Measurements from ENCODE around the gene CLIC2. TPM values are rescaled to one million over a fixed set of nuclear protein-coding genes. Genes with fewer than 3 reads are reported as not detected.
"Not testable (repeated sequence)": the region's sequence is repeated elsewhere in the genome, so short reads cannot be mapped to it uniquely, and the experiment has no call there.

CLIC2 gene
- not detected in 2 replicates for total RNA-seq (2014; rRNA removed; shearing (Covaris generic))
- not detected in 2 replicates for total RNA-seq (2022)
- Bru-seq, nascent RNA = percentile 13 among the genes with signal in this experiment
- BruChase-seq, experiment 1, labeled RNA remaining after a 6-hour chase = percentile 12 among the genes with signal in this experiment
- percentile 17 among the genes with signal in this experiment for BruChase-seq, experiment 2, labeled RNA remaining after a 2-hour chase
- long read RNA-seq = 0 reads

- intact Hi-C loops (cut with micrococcal nuclease; ENCODE audit: unreplicated experiment) = no loop called here
- ChIA-PET CTCF (ENCODE audit: unreplicated experiment) (no interaction called here), POLR2A (no interaction called here)
- no peak for TF ChIP-seq CTCF (conservative IDR thresholded peaks at IDR 0.05; ENCODE audit: low read length)
- TF ChIP-seq EZH2phosphoT487 (IDR thresholded peaks at IDR 0.05; ENCODE audit: borderline replicate concordance, low read depth, low read length) = no peak
- Histone ChIP-seq H3K4me3 (ENCODE audit: low read depth, low read length, poor library complexity, severe bottlenecking) (no peak within 1 kb of the TSS), H3K79me2 (ENCODE audit: insufficient read depth, low read depth, low read length) (no peaks in the 10 kb centered on the region), H3K4me2 (ENCODE audit: low read length) (no peak within 1 kb of the TSS), H3K9me3 (ENCODE audit: low read length) (no peaks in the 10 kb centered on the region), H3K9me2 (ENCODE audit: insufficient read depth, low read length) (no peaks in the 10 kb centered on the region), H3K27ac (ENCODE audit: low read depth, low read length, poor library complexity, severe bottlenecking) (no peak within 1 kb of the TSS), H3K36me3 (ENCODE audit: insufficient read depth, low read length) (no peaks in the 10 kb centered on the region), H2AFZ (ENCODE audit: low read length) (no peak within 1 kb of the TSS), H4K20me1 (ENCODE audit: insufficient read depth, low read length) (no peaks in the 10 kb centered on the region), H3K4me1 (ENCODE audit: insufficient read depth, low read length, poor library complexity, severe bottlenecking) (no peaks in the 10 kb centered on the region)
- no TSS peak for BruUV-seq (replicated peaks)
- DNase-seq (ENCODE audit: low spot score) = no peak
These were observed at the start of gene CLIC2 for GRCh38 chrX:155334486-155335336. Gene CLIC2, minus strand, starts transcription at chrX:155334614. Its CDS starts 187 bp downstream, at chrX:155334427.

GRCh38 chrX:155382529-155382967 is 48.1 kb upstream of the CLIC2 start:
- H4K20me1 ChIP-seq (ENCODE audit: insufficient read depth, low read length); DNase-seq (ENCODE audit: low spot score); H3K4me2 ChIP-seq (ENCODE audit: low read length); H3K9me2 ChIP-seq (ENCODE audit: insufficient read depth, low read length); BruUV-seq (replicated peaks); H3K79me2 ChIP-seq (ENCODE audit: insufficient read depth, low read depth, low read length); H3K36me3 ChIP-seq (ENCODE audit: insufficient read depth, low read length); CTCF ChIA-PET (ENCODE audit: unreplicated experiment); H2AFZ ChIP-seq (ENCODE audit: low read length); POLR2A ChIA-PET; intact Hi-C loops (cut with micrococcal nuclease; ENCODE audit: unreplicated experiment); H3K4me1 ChIP-seq (ENCODE audit: insufficient read depth, low read length, poor library complexity, severe bottlenecking); H3K4me3 ChIP-seq (ENCODE audit: low read depth, low read length, poor library complexity, severe bottlenecking); H3K27ac ChIP-seq (ENCODE audit: low read depth, low read length, poor library complexity, severe bottlenecking); H3K9me3 ChIP-seq (ENCODE audit: low read length): not testable (repeated sequence)

GRCh38 chrX:155381843-155382528 is 47.6 kb upstream of the CLIC2 start, which contains the start of gene F8A2:
Gene F8A2, plus strand, starts transcription at chrX:155382095. Its CDS starts 20 bp downstream, at chrX:155382115.
- H4K20me1 ChIP-seq (ENCODE audit: insufficient read depth, low read length); H3K4me1 ChIP-seq (ENCODE audit: insufficient read depth, low read length, poor library complexity, severe bottlenecking); CTCF ChIA-PET (ENCODE audit: unreplicated experiment); H3K4me3 ChIP-seq (ENCODE audit: low read depth, low read length, poor library complexity, severe bottlenecking); BruUV-seq (replicated peaks); H3K36me3 ChIP-seq (ENCODE audit: insufficient read depth, low read length); H3K9me3 ChIP-seq (ENCODE audit: low read length); H3K27ac ChIP-seq (ENCODE audit: low read depth, low read length, poor library complexity, severe bottlenecking); intact Hi-C loops (cut with micrococcal nuclease; ENCODE audit: unreplicated experiment); POLR2A ChIA-PET; H3K4me2 ChIP-seq (ENCODE audit: low read length); H3K79me2 ChIP-seq (ENCODE audit: insufficient read depth, low read depth, low read length); H2AFZ ChIP-seq (ENCODE audit: low read length); H3K9me2 ChIP-seq (ENCODE audit: insufficient read depth, low read length); DNase-seq (ENCODE audit: low spot score): not testable (repeated sequence)

- intact Hi-C loops (cut with micrococcal nuclease; ENCODE audit: unreplicated experiment); H3K4me1 ChIP-seq (ENCODE audit: insufficient read depth, low read length, poor library complexity, severe bottlenecking); H3K27ac ChIP-seq (ENCODE audit: low read depth, low read length, poor library complexity, severe bottlenecking); H3K4me3 ChIP-seq (ENCODE audit: low read depth, low read length, poor library complexity, severe bottlenecking); CTCF ChIA-PET (ENCODE audit: unreplicated experiment); H4K20me1 ChIP-seq (ENCODE audit: insufficient read depth, low read length); H3K9me3 ChIP-seq (ENCODE audit: low read length); BruUV-seq (replicated peaks); DNase-seq (ENCODE audit: low spot score); H3K36me3 ChIP-seq (ENCODE audit: insufficient read depth, low read length); H2AFZ ChIP-seq (ENCODE audit: low read length); POLR2A ChIA-PET; H3K9me2 ChIP-seq (ENCODE audit: insufficient read depth, low read length); H3K79me2 ChIP-seq (ENCODE audit: insufficient read depth, low read depth, low read length); H3K4me2 ChIP-seq (ENCODE audit: low read length): not testable (repeated sequence)
These were observed 45.4 kb upstream of the CLIC2 start for GRCh38 chrX:155379802-155380201.

- H3K27ac ChIP-seq (ENCODE audit: low read depth, low read length, poor library complexity, severe bottlenecking); H3K79me2 ChIP-seq (ENCODE audit: insufficient read depth, low read depth, low read length); H3K4me1 ChIP-seq (ENCODE audit: insufficient read depth, low read length, poor library complexity, severe bottlenecking); DNase-seq (ENCODE audit: low spot score); H2AFZ ChIP-seq (ENCODE audit: low read length); H3K36me3 ChIP-seq (ENCODE audit: insufficient read depth, low read length); H3K4me2 ChIP-seq (ENCODE audit: low read length); POLR2A ChIA-PET; CTCF ChIA-PET (ENCODE audit: unreplicated experiment); BruUV-seq (replicated peaks); H3K9me3 ChIP-seq (ENCODE audit: low read length); H3K9me2 ChIP-seq (ENCODE audit: insufficient read depth, low read length); intact Hi-C loops (cut with micrococcal nuclease; ENCODE audit: unreplicated experiment); H4K20me1 ChIP-seq (ENCODE audit: insufficient read depth, low read length); H3K4me3 ChIP-seq (ENCODE audit: low read depth, low read length, poor library complexity, severe bottlenecking): not testable (repeated sequence)
These were observed 39.5 kb upstream of the CLIC2 start for GRCh38 chrX:155373777-155374458.
